H54 (cell line): ENCODE measurements around the gene SETD7.
"Not testable (repeated sequence)": the region's sequence is repeated elsewhere in the genome, so short reads cannot be mapped to it uniquely, and the experiment has no call there.

ENCODE experiments used
- DNase-seq: peaks from one replicate; pipeline ENCODE4 v3.0.0; 2011; ENCODE audit warnings: low spot score, mixed read lengths; ENCODE audit not compliant: insufficient read length
- FAIRE-seq: peaks from 3 replicates; lab custom pipeline; 2011; peaks lifted over from hg19 to GRCh38; lab: Jason Lieb, UNC
- POLR2A ChIP-seq: IDR thresholded peaks from 2 replicates; pipeline ENCODE4 v1.6.1; 2011; ENCODE audit warnings: low read depth, mild to moderate bottlenecking, low read length

The SETD7 gene

DNA sequence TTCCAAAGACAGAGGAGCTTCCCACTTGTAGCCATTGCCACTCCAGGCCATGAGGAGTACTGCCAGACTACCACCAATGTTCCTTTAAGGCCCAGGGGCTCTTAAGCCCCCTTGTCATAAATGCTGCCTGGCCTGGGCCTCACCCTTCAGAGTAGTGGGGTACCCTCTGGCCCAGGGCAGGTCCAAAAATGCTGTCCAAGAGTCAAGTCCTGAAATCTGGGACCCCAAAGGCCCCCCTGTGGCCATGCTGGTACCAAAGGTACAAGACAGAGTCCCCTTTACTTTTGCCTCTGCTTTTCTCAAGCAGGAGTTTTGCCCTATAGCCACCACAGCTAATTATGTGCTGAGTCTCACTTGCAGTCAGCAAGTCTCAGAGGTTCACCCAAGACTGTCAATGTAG is 85.7 kb downstream of the SETD7 start:
- DNase-seq (no peak), FAIRE-seq (no peak)
- no peak for TF ChIP-seq POLR2A

- FAIRE-seq (no peak), DNase-seq (no peak)
- no peak for TF ChIP-seq POLR2A
These were observed 86.2 kb downstream of the SETD7 start for GRCh38 chr4:139469869-139470268.

- TF ChIP-seq POLR2A: no peak
- FAIRE-seq (no peak), DNase-seq (no peak)
These were observed 86.8 kb downstream of the SETD7 start for GRCh38 chr4:139469216-139469615.

- not testable (repeated sequence) for DNase-seq, FAIRE-seq
These were observed 87.3 kb downstream of the SETD7 start for GRCh38 chr4:139468756-139469155.

DNA sequence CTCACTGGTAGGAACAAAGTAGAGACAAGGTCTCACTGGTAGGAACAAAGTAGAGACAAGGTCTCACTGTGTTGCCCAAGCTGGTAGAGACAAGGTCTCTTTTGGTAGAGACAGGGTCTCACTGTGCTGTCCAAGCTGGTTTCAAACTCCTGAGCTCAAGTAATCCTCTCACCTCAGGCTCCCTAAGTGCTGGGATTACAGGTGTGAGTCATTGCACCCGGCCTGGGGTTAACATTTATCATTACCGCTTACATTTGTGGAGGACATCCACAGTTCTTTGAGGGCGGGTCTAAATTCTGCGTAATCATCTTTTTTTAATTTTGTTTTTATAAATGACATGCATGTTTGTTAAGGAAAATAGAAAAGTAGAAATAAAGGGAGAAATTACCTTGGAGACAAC is 90.1 kb downstream of the SETD7 start:
- DNase-seq: no peak
- no peak for FAIRE-seq
- TF ChIP-seq POLR2A: no peak

- not testable (repeated sequence) for FAIRE-seq, DNase-seq
These were observed 91.5 kb downstream of the SETD7 start for GRCh38 chr4:139464512-139464911.

DNA sequence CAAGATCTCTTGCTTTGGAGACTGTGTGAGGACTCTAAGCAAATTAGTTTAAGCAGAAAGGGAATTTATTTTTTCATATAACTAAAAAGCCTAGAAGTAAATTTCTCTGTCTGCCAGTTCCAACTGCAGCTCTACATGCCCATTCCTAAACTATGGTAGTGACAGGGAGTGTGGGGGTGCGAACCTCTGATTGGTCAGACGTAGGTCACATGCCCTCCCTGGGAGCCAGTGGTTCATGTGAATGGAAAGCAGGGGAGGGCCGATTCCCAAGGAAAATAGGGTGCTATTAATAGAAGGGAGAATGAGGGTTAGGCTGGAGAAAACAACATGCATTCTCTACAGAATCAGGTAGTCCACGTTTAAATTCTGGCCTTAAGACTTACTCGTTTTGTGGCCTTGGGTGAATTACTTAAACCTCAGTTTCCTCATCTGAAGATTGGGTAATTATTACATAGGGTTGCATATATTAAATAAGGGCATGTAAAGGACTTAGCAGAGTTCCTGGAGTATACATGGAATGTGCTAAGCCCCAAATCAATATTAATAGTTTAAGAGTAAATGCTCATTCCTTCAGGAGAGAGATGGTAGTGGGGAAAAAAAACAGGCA is 94.9 kb downstream of the SETD7 start:
- FAIRE-seq (no peak), DNase-seq (no peak)
- TF ChIP-seq POLR2A: no peak

- FAIRE-seq (no peak), DNase-seq (no peak)
- no peak for TF ChIP-seq POLR2A
These were observed 95.5 kb downstream of the SETD7 start for GRCh38 chr4:139460565-139460964.

GRCh38 chr4:139458999-139459398 is 97.0 kb downstream of the SETD7 start:
- no peak for DNase-seq
- FAIRE-seq: no peak
- no peak for TF ChIP-seq POLR2A

GRCh38 chr4:139458543-139458942 is 97.5 kb downstream of the SETD7 start:
- TF ChIP-seq POLR2A: no peak
- DNase-seq (no peak), FAIRE-seq (no peak)

- no peak for TF ChIP-seq POLR2A
- DNase-seq: no peak
- no peak for FAIRE-seq
These were observed 98.7 kb downstream of the SETD7 start for GRCh38 chr4:139457318-139457717.

- DNase-seq: no peak
- FAIRE-seq: no peak
- TF ChIP-seq POLR2A: no peak
These were observed 100.9 kb downstream of the SETD7 start for GRCh38 chr4:139455126-139455538.

DNA sequence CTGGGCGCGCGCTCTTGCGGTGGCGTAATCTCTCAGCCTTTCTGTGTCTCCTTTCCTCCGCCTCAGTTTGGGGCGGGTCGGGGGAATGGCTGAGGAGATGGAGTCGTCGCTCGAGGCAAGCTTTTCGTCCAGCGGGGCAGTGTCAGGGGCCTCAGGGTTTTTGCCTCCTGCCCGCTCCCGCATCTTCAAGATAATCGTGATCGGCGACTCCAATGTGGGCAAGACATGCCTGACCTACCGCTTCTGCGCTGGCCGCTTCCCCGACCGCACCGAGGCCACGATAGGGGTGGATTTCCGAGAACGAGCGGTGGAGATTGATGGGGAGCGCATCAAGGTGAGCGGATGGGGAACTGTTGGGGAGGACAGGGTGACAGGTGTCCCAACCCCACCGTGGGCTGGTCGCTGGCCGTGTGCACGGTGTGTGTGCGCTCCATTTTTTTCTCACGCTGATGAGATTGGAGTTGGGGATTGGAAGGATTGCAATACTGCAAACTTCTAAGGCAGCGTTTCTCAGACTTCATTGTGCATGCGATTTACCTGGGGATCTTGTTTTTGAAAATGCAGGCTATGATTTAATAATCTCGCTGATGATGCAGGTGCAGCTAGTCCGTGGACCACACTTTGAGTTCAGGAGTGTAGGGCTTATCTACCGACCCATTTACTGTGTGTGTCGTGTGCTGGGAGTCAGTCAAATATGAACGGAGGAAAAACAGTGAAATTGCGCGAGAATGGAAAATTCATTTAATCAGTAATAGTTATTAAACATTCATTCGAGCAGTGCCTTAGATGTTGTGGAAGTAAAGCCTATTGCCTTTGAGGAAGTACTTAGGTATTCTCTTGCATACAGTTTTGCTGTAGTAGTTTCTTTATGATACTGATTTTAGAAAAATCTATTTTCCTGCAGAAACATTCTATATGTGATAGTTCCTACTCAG is 101.6 kb downstream of the SETD7 start, which contains the start of gene RAB33B:
Gene RAB33B, plus strand, starts transcription at position 11 of the 935 bp plus-strand sequence. Its CDS starts 75 bp downstream, at position 86.
- DNase-seq (no peak), FAIRE-seq (no peak)
- TF ChIP-seq POLR2A: peak; percentile 53; the same call in 1 of the 2 replicates

- FAIRE-seq (peak; percentile 45), DNase-seq (peak; percentile 73)
- TF ChIP-seq POLR2A: peak; percentile 90
These were observed 102.5 kb downstream of the SETD7 start for GRCh38 chr4:139453371-139454110.
